Measurements from ENCODE around the gene MAP2K4.
"Not testable (repeated sequence)": the region's sequence is repeated elsewhere in the genome, so short reads cannot be mapped to it uniquely, and the experiment has no call there.

Gene MAP2K4

GRCh38 chr17:12140685-12141084 lies 120.0 kb downstream of the MAP2K4 start:
- DNase-seq (ENCODE audit: low read depth in 3 of 3): no peak

- not testable (repeated sequence) for DNase-seq (ENCODE audit: low read depth in 3 of 3)
Measured at GRCh38 chr17:12162187-12162586, 141.5 kb downstream of the MAP2K4 start.

- no peak for DNase-seq (ENCODE audit: low read depth in 3 of 3)
Measured at GRCh38 chr17:12164085-12164484, 143.4 kb downstream of the MAP2K4 start.

GRCh38 chr17:12178644-12179330 lies 158.1 kb downstream of the MAP2K4 start:
- DNase-seq (ENCODE audit: low read depth in 3 of 3): no peak

- no peak for DNase-seq (ENCODE audit: low read depth in 3 of 3)
Measured at GRCh38 chr17:12180644-12181261, 160.1 kb downstream of the MAP2K4 start.

- no peak for DNase-seq (ENCODE audit: low read depth in 3 of 3)
Measured at GRCh38 chr17:12187658-12188057, 167.0 kb downstream of the MAP2K4 start.

- DNase-seq (ENCODE audit: low read depth in 3 of 3): no peak
Measured at GRCh38 chr17:12193144-12193735, 172.6 kb downstream of the MAP2K4 start.
